ENCODE results near the gene SLC30A2. TPM values are rescaled to one million over a fixed set of nuclear protein-coding genes. Genes with fewer than 3 reads are reported as not detected.

Gene SLC30A2
- total and polyA plus RNA-seq, 9 of the 15 experiments (the other 6 are each of a cell fraction or from before 2014, with no cell fraction given) = 0.01 to 0.18 (median 0.06) TPM; not detected in 3

DNA sequence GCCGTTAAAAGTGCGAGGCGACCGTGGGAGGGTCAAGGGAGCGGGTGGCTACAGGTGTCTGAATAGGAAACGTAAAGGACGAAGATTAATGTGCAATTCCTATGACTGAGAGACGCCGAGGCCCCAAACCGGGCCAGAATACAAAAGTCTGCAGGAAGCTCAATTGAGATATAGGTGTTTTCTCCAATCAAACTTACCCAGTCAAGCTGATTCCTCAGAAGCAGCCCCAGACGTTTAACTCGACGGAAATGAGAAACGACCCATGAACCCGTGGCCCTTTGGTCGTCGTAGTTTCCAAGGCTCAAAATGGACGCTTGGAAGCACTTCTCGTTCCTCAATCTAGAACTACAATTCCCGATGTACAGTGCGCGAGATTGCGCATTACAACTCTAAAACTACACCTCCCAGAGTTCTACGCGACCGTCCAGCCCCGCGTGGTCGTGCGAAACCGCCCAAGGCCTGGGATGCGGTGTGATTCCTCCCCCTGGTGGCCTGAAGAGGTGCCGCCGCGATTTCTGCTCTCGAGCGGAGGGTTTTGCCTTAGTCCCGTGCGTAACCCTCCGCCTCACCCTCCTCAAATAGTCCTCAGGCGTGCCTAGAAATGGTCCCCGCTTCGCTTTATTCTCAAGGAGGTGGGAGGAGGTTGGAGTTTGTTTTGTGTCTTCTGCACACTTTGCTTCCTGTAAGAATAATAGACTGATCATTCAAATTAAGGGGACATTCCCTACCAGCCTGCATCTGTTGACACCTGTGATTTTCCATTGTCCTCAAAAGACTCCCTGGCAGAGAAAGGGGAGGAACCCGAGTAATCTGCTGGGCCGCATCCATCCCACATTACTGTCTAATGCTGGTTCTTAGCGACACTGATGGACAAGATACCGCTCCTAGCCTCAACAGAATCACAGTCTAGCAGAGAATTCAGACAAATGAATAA is 47.8 kb downstream of the SLC30A2 start, which contains the start of gene PAFAH2 (continued):
- TF ChIP-seq, protein P1, sequence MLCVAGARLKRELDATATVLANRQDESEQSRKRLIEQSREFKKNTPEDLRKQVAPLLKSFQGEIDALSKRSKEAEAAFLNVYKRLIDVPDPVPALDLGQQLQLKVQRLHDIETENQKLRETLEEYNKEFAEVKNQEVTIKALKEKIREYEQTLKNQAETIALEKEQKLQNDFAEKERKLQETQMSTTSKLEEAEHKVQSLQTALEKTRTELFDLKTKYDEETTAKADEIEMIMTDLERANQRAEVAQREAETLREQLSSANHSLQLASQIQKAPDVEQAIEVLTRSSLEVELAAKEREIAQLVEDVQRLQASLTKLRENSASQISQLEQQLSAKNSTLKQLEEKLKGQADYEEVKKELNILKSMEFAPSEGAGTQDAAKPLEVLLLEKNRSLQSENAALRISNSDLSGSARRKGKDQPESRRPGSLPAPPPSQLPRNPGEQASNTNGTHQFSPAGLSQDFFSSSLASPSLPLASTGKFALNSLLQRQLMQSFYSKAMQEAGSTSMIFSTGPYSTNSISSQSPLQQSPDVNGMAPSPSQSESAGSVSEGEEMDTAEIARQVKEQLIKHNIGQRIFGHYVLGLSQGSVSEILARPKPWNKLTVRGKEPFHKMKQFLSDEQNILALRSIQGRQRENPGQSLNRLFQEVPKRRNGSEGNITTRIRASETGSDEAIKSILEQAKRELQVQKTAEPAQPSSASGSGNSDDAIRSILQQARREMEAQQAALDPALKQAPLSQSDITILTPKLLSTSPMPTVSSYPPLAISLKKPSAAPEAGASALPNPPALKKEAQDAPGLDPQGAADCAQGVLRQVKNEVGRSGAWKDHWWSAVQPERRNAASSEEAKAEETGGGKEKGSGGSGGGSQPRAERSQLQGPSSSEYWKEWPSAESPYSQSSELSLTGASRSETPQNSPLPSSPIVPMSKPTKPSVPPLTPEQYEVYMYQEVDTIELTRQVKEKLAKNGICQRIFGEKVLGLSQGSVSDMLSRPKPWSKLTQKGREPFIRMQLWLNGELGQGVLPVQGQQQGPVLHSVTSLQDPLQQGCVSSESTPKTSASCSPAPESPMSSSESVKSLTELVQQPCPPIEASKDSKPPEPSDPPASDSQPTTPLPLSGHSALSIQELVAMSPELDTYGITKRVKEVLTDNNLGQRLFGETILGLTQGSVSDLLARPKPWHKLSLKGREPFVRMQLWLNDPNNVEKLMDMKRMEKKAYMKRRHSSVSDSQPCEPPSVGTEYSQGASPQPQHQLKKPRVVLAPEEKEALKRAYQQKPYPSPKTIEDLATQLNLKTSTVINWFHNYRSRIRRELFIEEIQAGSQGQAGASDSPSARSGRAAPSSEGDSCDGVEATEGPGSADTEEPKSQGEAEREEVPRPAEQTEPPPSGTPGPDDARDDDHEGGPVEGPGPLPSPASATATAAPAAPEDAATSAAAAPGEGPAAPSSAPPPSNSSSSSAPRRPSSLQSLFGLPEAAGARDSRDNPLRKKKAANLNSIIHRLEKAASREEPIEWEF (CRISPR knock-in tag; IDR thresholded peaks at IDR 0.05) = peak; percentile 85; the same call in 1 of the 2 replicates
- TF ChIP-seq SMARCE1 (IDR thresholded peaks at IDR 0.05) (peak; percentile 74), MCM2 (IDR thresholded peaks at IDR 0.05; ENCODE audit: low read depth) (no peak), POLR3G (IDR thresholded peaks at IDR 0.05; ENCODE audit: extremely low read depth, insufficient read length, insufficient replicate concordance) (no peak), SREBF2 (CRISPR knock-in tag; IDR thresholded peaks at IDR 0.05) (no peak; the same call in 1 of the 2 replicates), ETV5 (CRISPR knock-in tag; IDR thresholded peaks at IDR 0.05; ENCODE audit: low read depth) (peak; percentile 69; the same call in 1 of the 2 replicates), CHD2 (IDR thresholded peaks at IDR 0.05; ENCODE audit: low read depth, low read length) (peak; percentile 97), ATF7 (IDR thresholded peaks at IDR 0.05) (peak; percentile 92), FOXK1 (CRISPR knock-in tag; IDR thresholded peaks at IDR 0.05; ENCODE audit: borderline replicate concordance) (peak; percentile 92), CBX2 (IDR thresholded peaks at IDR 0.05; ENCODE audit: insufficient read depth, low read length, poor library complexity, severe bottlenecking) (no peak), ZNF124 (CRISPR knock-in tag; IDR thresholded peaks at IDR 0.05) (no peak), SP2 (IDR thresholded peaks at IDR 0.05; ENCODE audit: extremely low read depth, low read depth, low read length, poor library complexity, severe bottlenecking) (no peak), L3MBTL2 (IDR thresholded peaks at IDR 0.05) (peak; percentile 91), DMBX1 (CRISPR knock-in tag; IDR thresholded peaks at IDR 0.05; ENCODE audit: borderline replicate concordance) (peak; percentile 94), ZNF79 (CRISPR knock-in tag; IDR thresholded peaks at IDR 0.05; ENCODE audit: low read depth) (no peak)
- TF ChIP-seq, protein P2, sequence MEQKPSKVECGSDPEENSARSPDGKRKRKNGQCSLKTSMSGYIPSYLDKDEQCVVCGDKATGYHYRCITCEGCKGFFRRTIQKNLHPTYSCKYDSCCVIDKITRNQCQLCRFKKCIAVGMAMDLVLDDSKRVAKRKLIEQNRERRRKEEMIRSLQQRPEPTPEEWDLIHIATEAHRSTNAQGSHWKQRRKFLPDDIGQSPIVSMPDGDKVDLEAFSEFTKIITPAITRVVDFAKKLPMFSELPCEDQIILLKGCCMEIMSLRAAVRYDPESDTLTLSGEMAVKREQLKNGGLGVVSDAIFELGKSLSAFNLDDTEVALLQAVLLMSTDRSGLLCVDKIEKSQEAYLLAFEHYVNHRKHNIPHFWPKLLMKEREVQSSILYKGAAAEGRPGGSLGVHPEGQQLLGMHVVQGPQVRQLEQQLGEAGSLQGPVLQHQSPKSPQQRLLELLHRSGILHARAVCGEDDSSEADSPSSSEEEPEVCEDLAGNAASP (IDR thresholded peaks at IDR 0.05) = no peak; the same call in 1 of the 2 replicates
- TF ChIP-seq, protein P3, sequence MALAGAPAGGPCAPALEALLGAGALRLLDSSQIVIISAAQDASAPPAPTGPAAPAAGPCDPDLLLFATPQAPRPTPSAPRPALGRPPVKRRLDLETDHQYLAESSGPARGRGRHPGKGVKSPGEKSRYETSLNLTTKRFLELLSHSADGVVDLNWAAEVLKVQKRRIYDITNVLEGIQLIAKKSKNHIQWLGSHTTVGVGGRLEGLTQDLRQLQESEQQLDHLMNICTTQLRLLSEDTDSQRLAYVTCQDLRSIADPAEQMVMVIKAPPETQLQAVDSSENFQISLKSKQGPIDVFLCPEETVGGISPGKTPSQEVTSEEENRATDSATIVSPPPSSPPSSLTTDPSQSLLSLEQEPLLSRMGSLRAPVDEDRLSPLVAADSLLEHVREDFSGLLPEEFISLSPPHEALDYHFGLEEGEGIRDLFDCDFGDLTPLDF (CRISPR knock-in tag; IDR thresholded peaks at IDR 0.05) = peak; percentile 62; the same call in 1 of the 2 replicates
